Activated CD4-positive, alpha-beta T cell treated with anti-CD3 and anti-CD28 coated beads for 36 hours (primary cell): ENCODE measurements around the gene PCDHB16. TPM values are rescaled to one million over a fixed set of nuclear protein-coding genes. Genes with fewer than 3 reads are reported as not detected.
A peak's percentile ranks its signal among the peaks of the same experiment; 100 is the strongest.
"Not testable (repeated sequence)": the region's sequence is repeated elsewhere in the genome, so short reads cannot be mapped to it uniquely, and the experiment has no call there.

Experiments used
- ATAC-seq: fragments of 200-7000 bp; cut with Tn5 transposase; one replicate; pipeline ENCODE4 v1.10.0; 2021; ENCODE audit warnings: mild to moderate bottlenecking, moderate library complexity
- CTCF ChIA-PET: fragments of 350-600 bp; sonication (Branson Sonifier 250); formaldehyde crosslinking; loops from one replicate; lab custom pipeline; 2021; ENCODE audit warnings: antibody characterized with exemption; lab: Charles Lee
- POLR2A ChIA-PET: fragments of 350-600 bp; sonication (Branson Sonifier 250); formaldehyde crosslinking; loops from one replicate; lab custom pipeline; 2021; ENCODE audit warnings: antibody characterized with exemption, inconsistent platforms; lab: Charles Lee
- DNase-seq: peaks from one replicate; pipeline ENCODE4 v3.0.0-alpha.2; 2020
- H3K27ac Mint-ChIP-seq: one replicate; pipeline ENCODE4 v1.8.0; 2021; ENCODE audit warnings: mixed read lengths
- H3K27me3 Mint-ChIP-seq: one replicate; pipeline ENCODE4 v1.8.0; 2021; ENCODE audit warnings: mixed read lengths
- H3K36me3 Mint-ChIP-seq: one replicate; pipeline ENCODE4 v1.8.0; 2021; ENCODE audit warnings: low read depth, mixed read lengths
- H3K4me1 Mint-ChIP-seq: one replicate; pipeline ENCODE4 v1.8.0; 2021; ENCODE audit warnings: mixed read lengths
- H3K4me3 Mint-ChIP-seq: one replicate; pipeline ENCODE4 v1.8.0; 2021; ENCODE audit warnings: mild to moderate bottlenecking, moderate library complexity, mixed read lengths
- H3K9me3 Mint-ChIP-seq: one replicate; pipeline ENCODE4 v1.8.0; 2021; ENCODE audit warnings: low read depth, mixed read lengths
- intact Hi-C, 2 experiments: fragments of 100-400 bp; cut with DNase I in 1 of 2; cut with micrococcal nuclease in 1 of 2; formaldehyde crosslinking; loops; one replicate each; pipeline versions ENCODE4 v1.14.2 to v1.15.1; 2022 to 2024; cut with DNase I, micrococcal nuclease
- total RNA-seq, 2 experiments: library from RNA; stranded (reverse); gene quantifications; one replicate each; pipeline ENCODE4 v1.2.3, GENCODE V29; 2021

Gene PCDHB16
- total RNA-seq, 2 experiments from 2014 or later, result not detected

DNA sequence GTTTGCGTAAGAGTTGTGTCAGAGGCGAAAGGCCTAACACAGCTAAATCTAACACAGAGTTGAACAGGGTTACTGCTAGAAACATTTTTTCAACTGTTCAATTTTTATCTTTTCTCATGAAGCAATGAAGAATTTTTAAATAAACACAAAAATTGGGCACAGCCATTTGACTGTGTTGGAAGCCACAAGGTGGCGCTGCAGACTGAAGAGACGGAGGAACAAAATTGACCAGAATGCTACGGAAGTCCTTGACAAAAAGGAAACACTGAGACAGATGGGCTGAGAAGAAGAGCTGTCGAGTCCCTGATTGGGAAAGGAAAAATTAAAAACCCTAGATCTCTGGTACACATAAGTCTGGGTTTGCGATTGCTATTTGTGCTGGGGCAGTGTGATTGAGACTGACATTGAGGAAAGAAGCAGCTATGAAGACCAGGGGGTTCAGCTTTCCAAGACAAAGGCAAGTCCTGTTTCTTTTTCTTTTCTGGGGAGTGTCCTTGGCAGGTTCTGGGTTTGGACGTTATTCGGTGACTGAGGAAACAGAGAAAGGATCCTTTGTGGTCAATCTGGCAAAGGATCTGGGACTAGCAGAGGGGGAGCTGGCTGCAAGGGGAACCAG lies 4.8 kb downstream of the PCDHB16 start, which contains the start of gene PCDHB9:
Gene PCDHB9, plus strand, starts transcription at position 265 of the 616 bp plus-strand sequence. Its CDS starts 158 bp downstream, at position 423.
- no peak within 1 kb of the TSS for H3K27ac Mint-ChIP-seq
- H3K36me3 Mint-ChIP-seq, result peaks cover 22% of the 10 kb centered on the region
- DNase-seq (peak; percentile 63), ATAC-seq (no peak)
- peaks cover 54% of the 10 kb centered on the region for H3K27me3 Mint-ChIP-seq
- CTCF ChIA-PET, result interaction anchor here (0.6 to 2.5 kb wide), 10 partner anchors 10 to 797 kb away, joined by 3 to 10 read pairs (median 4); partner anchors contain the start of genes PCDHB15 and PCDHB7
- H3K4me3 Mint-ChIP-seq, result peak within 1 kb of the TSS; percentile 42
- intact Hi-C loops, result no loop called here
- peaks cover 30% of the 10 kb centered on the region for H3K9me3 Mint-ChIP-seq
- POLR2A ChIA-PET, result no interaction called here
- H3K4me1 Mint-ChIP-seq, result peaks cover 4% of the 10 kb centered on the region

DNA sequence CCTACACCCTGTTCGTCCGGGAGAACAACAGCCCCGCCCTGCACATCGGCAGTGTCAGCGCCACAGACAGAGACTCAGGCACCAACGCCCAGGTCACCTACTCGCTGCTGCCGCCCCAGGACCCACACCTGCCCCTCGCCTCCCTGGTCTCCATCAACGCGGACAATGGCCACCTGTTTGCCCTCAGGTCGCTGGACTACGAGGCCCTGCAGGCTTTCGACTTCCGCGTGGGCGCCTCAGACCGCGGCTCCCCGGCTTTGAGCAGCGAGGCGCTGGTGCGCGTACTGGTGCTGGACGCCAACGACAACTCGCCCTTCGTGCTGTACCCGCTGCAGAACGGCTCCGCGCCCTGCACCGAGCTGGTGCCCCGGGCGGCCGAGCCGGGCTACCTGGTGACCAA lies 6.5 kb downstream of the PCDHB16 start:
- Mint-ChIP-seq H3K27me3 (peaks cover 51% of the 10 kb centered on the region), H3K9me3 (peaks cover 22% of the 10 kb centered on the region), H3K36me3 (peaks cover 18% of the 10 kb centered on the region)
- H3K27ac Mint-ChIP-seq, POLR2A ChIA-PET, ATAC-seq, H3K4me3 Mint-ChIP-seq, DNase-seq, H3K4me1 Mint-ChIP-seq, intact Hi-C loops, CTCF ChIA-PET: not testable (repeated sequence)

DNA sequence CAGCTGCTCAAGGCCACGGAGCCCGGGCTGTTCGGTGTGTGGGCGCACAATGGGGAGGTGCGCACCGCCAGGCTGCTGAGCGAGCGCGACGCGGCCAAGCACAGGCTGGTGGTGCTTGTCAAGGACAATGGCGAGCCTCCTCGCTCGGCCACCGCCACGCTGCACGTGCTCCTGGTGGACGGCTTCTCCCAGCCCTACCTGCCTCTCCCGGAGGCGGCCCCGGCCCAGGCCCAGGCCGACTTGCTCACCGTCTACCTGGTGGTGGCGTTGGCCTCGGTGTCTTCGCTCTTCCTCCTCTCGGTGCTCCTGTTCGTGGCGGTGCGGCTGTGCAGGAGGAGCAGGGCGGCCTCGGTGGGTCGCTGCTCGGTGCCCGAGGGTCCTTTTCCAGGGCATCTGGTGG lies 6.9 kb downstream of the PCDHB16 start:
- H3K4me3 Mint-ChIP-seq, H3K27ac Mint-ChIP-seq, DNase-seq, H3K4me1 Mint-ChIP-seq, CTCF ChIA-PET, intact Hi-C loops, ATAC-seq, POLR2A ChIA-PET: not testable (repeated sequence)
- Mint-ChIP-seq H3K27me3 (peaks cover 51% of the 10 kb centered on the region), H3K36me3 (peaks cover 18% of the 10 kb centered on the region), H3K9me3 (peaks cover 22% of the 10 kb centered on the region)

DNA sequence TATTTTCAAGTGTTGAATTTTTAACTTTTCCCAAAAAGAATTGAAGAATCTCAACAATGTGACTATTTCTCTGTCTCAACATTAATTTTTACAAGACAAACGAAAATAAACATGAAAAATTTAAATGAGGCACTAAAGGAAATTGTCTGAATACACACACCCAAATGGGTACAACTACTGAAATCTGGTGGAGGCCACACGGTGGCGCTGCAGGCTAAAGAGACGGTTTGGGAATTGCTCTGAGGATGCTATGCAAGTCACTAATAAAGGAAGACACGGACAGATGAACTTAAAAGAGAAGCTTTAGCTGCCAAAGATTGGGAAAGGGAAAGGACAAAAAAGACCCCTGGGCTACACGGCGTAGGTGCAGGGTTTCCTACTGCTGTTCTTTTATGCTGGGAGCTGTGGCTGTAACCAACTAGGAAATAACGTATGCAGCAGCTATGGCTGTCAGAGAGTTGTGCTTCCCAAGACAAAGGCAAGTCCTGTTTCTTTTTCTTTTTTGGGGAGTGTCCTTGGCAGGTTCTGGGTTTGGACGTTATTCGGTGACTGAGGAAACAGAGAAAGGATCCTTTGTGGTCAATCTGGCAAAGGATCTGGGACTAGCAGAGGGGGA lies 10.0 kb downstream of the PCDHB16 start, which contains the start of gene PCDHB10:
Gene PCDHB10, plus strand, starts transcription at position 244 of the 616 bp plus-strand sequence. Its CDS starts 200 bp downstream, at position 444.
- ATAC-seq, result no peak
- POLR2A ChIA-PET, result no interaction called here
- H3K36me3 Mint-ChIP-seq, result peaks cover 20% of the 10 kb centered on the region
- H3K4me1 Mint-ChIP-seq, result peaks cover under 1% of the 10 kb centered on the region
- no peak within 1 kb of the TSS for H3K27ac Mint-ChIP-seq
- peaks cover 37% of the 10 kb centered on the region for H3K27me3 Mint-ChIP-seq
- CTCF ChIA-PET, result interaction anchor here (0.6 to 1.5 kb wide), 5 partner anchors 10 to 315 kb away, joined by 3 to 6 read pairs (median 4); partner anchors contain the start of gene PCDHB8
- peak; percentile 69 for DNase-seq
- no peak within 1 kb of the TSS for H3K4me3 Mint-ChIP-seq
- intact Hi-C loops, result no loop called here
- H3K9me3 Mint-ChIP-seq, result peaks cover 23% of the 10 kb centered on the region

DNA sequence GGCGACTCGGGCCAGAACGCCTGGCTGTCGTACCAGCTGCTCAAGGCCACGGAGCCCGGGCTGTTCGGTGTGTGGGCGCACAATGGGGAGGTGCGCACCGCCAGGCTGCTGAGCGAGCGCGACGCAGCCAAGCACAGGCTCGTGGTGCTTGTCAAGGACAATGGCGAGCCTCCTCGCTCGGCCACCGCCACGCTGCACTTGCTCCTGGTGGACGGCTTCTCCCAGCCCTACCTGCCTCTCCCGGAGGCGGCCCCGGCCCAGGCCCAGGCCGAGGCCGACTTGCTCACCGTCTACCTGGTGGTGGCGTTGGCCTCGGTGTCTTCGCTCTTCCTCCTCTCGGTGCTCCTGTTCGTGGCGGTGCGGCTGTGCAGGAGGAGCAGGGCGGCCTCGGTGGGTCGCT lies 12.1 kb downstream of the PCDHB16 start:
- intact Hi-C loops, H3K4me1 Mint-ChIP-seq, DNase-seq, CTCF ChIA-PET, ATAC-seq, POLR2A ChIA-PET, H3K4me3 Mint-ChIP-seq, H3K27ac Mint-ChIP-seq: not testable (repeated sequence)
- peaks cover 16% of the 10 kb centered on the region for H3K36me3 Mint-ChIP-seq
- H3K9me3 Mint-ChIP-seq, result peaks cover 22% of the 10 kb centered on the region
- H3K27me3 Mint-ChIP-seq, result peaks cover 41% of the 10 kb centered on the region

DNA sequence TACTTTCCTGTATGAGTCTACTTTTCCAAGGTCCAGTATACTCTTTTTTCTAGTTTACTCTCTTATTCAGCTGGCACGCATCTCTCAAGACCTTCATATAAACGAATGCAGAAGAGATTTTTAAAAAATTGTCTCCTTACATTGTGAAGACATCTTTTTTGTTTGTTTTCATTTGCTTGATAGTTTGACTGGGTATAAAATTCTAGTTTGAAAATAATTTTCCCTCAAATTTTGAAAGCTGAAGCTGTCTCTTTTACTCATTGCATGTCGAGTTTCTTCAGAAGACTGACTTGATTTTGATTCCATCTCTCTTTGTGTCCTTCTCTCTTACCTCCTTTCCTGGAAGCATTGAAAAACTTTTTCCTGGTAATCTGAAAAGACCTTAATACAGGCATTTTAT lies 14.2 kb downstream of the PCDHB16 start:
- intact Hi-C loops, result loop anchor here in 1 of 2 experiments (5.0 kb wide), 1 partner anchor 366 kb away; no protein-coding TSS in a partner anchor
- CTCF ChIA-PET, result interaction anchor here (0.7 to 2.6 kb wide), 4 partner anchors 10 to 207 kb away, joined by 3 to 10 read pairs (median 4); partner anchors contain the start of gene PCDHB9
- POLR2A ChIA-PET, result no interaction called here
- Mint-ChIP-seq H3K4me1 (no peaks in the 10 kb centered on the region), H3K4me3 (no peak overlapping the region), H3K27ac (no peak overlapping the region), H3K9me3 (peaks cover 33% of the 10 kb centered on the region), H3K27me3 (peaks cover 52% of the 10 kb centered on the region), H3K36me3 (peaks cover 26% of the 10 kb centered on the region)
- no peak for DNase-seq
- no peak for ATAC-seq

DNA sequence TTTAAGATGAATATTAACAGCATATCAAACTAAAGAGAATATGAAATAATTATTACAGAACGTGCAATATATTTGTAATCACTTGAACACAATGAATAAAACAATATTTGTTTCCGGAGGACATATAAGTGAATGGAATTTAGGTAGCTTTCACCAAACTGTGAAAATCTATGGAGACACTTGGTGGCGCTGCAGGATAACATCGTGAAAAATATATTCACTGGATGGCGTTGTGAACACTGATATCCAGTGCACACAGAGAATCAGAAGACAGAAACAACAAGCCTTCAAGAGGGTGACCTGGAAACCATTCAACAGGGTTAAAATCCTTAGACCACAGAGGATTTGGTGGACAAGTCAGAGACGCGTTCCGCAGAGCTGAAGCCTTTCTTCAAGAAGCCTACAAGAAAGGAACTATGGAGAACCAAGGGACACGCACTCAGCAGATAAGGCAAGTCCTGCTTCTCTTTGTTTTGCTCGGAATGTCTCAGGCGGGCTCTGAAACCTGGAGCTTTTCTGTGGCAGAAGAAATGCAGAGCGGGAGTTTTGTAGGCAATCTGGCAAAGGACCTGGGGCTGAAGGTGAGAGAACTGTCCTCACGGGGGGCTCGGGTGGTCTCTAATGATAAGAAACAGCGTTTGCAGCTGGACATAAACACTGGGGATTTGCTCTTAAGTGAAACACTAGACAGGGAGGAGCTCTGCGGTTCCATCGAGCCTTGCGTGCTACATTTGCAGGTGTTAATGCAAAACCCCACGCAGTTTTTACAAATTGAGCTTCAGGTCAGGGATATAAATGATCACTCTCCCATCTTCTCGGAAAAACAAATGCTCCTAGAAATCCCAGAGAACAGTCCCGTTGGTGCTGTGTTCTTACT lies 17.4 kb downstream of the PCDHB16 start, which contains the start of gene PCDHB11:
Gene PCDHB11, plus strand, starts transcription at position 269 of the 877 bp plus-strand sequence. Its CDS starts 148 bp downstream, at position 417.
- DNase-seq (peak; percentile 20), ATAC-seq (no peak)
- no peak within 1 kb of the TSS for H3K27ac Mint-ChIP-seq
- CTCF ChIA-PET, result interaction anchor here (0.7 kb wide), 1 partner anchor 94 kb away, joined by 3 read pairs; no protein-coding TSS in a partner anchor
- peaks cover 29% of the 10 kb centered on the region for H3K9me3 Mint-ChIP-seq
- POLR2A ChIA-PET, result no interaction called here
- no peaks in the 10 kb centered on the region for H3K4me1 Mint-ChIP-seq
- peaks cover 39% of the 10 kb centered on the region for H3K27me3 Mint-ChIP-seq
- peaks cover 18% of the 10 kb centered on the region for H3K36me3 Mint-ChIP-seq
- H3K4me3 Mint-ChIP-seq, result no peak within 1 kb of the TSS
- intact Hi-C loops, result loop anchor here in 1 of 2 experiments (5.0 kb wide), 1 partner anchor 363 kb away; no protein-coding TSS in a partner anchor

DNA sequence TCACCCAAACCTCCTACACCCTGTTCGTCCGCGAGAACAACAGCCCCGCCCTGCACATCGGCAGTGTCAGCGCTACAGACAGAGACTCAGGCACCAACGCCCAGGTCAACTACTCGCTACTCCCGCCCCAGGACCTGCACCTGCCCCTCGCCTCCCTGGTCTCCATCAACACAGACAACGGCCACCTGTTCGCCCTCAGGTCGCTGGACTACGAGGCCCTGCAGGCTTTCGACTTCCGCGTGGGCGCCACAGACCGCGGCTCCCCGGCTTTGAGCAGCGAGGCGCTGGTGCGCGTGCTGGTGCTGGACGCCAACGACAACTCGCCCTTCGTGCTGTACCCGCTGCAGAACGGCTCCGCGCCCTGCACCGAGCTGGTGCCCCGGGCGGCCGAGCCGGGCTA lies 18.9 kb downstream of the PCDHB16 start:
- H3K4me1 Mint-ChIP-seq, result not testable (repeated sequence)

DNA sequence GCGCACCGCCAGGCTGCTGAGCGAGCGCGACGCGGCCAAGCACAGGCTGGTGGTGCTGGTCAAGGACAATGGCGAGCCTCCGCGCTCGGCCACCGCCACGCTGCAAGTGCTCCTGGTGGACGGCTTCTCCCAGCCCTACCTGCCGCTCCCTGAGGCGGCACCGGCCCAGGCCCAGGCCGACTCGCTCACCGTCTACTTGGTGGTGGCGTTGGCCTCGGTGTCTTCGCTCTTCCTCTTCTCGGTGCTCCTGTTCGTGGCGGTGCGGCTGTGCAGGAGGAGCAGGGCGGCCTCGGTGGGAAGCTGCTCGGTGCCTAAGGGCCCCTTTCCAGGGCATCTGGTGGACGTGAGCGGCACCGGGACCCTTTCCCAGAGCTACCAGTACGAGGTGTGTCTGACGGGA lies 19.5 kb downstream of the PCDHB16 start:
- H3K27me3 Mint-ChIP-seq, result peaks cover 41% of the 10 kb centered on the region
- peaks cover 14% of the 10 kb centered on the region for H3K36me3 Mint-ChIP-seq
- POLR2A ChIA-PET, H3K4me1 Mint-ChIP-seq, H3K4me3 Mint-ChIP-seq, ATAC-seq, H3K27ac Mint-ChIP-seq, intact Hi-C loops, DNase-seq: not testable (repeated sequence)
- CTCF ChIA-PET, result interaction anchor here (0.7 to 1.6 kb wide), 4 partner anchors 10 to 582 kb away, joined by 4 to 6 read pairs (median 5); partner anchors contain the start of gene PCDHB10
- peaks cover 21% of the 10 kb centered on the region for H3K9me3 Mint-ChIP-seq

More for the DNA sequence above, 18.9 kb downstream of the PCDHB16 start:
- POLR2A ChIA-PET, ATAC-seq, DNase-seq, H3K4me3 Mint-ChIP-seq, intact Hi-C loops, H3K27ac Mint-ChIP-seq: not testable (repeated sequence)
- CTCF ChIA-PET, result interaction anchor here (0.8 kb wide), 1 partner anchor 21 kb away, joined by 6 read pairs; no protein-coding TSS in a partner anchor
- Mint-ChIP-seq H3K36me3 (peaks cover 17% of the 10 kb centered on the region), H3K27me3 (peaks cover 39% of the 10 kb centered on the region), H3K9me3 (peaks cover 25% of the 10 kb centered on the region)

DNA sequence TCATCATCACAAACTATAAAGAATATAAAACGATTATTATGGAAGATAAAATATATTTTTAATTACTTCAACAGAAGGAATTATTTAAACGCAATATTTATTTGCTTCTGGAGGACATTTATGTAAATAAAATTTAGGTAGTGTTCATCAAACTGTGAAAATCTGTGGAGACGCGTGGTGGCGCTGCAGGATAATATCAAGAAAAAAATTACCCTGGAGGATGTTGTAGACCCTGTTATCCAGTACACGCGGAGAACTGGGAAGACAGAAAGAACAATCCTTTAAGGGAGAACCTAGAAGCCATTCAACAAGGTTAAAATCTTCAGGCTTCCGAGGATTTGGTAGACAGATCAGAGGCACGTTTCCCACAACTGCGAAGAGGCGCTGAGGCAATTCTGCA lies 26.3 kb downstream of the PCDHB16 start, which contains the start of gene PCDHB12:
Gene PCDHB12, plus strand, starts transcription at position 242 of the 400 bp plus-strand sequence. CDS start 189 bp downstream, outside the sequence.
- ChIA-PET CTCF (interaction anchor here (0.7 to 1.3 kb wide), 5 partner anchors 18 to 355 kb away, joined by 3 to 4 read pairs (median 3); partner anchors contain the start of gene PCDHB9), POLR2A (no interaction called here)
- Mint-ChIP-seq H3K27me3 (peaks cover 44% of the 10 kb centered on the region), H3K9me3 (peaks cover 3% of the 10 kb centered on the region), H3K4me1 (no peaks in the 10 kb centered on the region), H3K4me3 (no peak within 1 kb of the TSS), H3K36me3 (no peaks in the 10 kb centered on the region), H3K27ac (no peak within 1 kb of the TSS)
- DNase-seq (peak; percentile 24), ATAC-seq (no peak)
- intact Hi-C loops, result no loop called here
